Measurements from ENCODE around the gene DNAJA4.

- TF ChIP-seq ZNF114 (CRISPR knock-in tag; IDR thresholded peaks at IDR 0.05) (no peak), CTCF (conservative IDR thresholded peaks at IDR 0.05; ENCODE audit: low read depth in 2 of 2) (peak; percentile 69 to 78), POLR2AphosphoS5 (IDR thresholded peaks at IDR 0.05; ENCODE audit: low read depth) (no peak), CREB1 (CRISPR knock-in tag; IDR thresholded peaks at IDR 0.05; ENCODE audit: low read depth) (no peak), EZH2 (IDR thresholded peaks at IDR 0.05; ENCODE audit: low read depth, unreplicated experiment) (no peak), EZH2phosphoT487 (IDR thresholded peaks at IDR 0.05; ENCODE audit: unreplicated experiment) (no peak)
- TF ChIP-seq, protein P1, sequence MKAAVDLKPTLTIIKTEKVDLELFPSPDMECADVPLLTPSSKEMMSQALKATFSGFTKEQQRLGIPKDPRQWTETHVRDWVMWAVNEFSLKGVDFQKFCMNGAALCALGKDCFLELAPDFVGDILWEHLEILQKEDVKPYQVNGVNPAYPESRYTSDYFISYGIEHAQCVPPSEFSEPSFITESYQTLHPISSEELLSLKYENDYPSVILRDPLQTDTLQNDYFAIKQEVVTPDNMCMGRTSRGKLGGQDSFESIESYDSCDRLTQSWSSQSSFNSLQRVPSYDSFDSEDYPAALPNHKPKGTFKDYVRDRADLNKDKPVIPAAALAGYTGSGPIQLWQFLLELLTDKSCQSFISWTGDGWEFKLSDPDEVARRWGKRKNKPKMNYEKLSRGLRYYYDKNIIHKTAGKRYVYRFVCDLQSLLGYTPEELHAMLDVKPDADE (IDR thresholded peaks at IDR 0.05) = no peak
Measured at GRCh38 chr15:78242128-78242527, 22.2 kb upstream of the DNAJA4 start.
